Endothelial cell of umbilical vein (primary cell): ENCODE measurements around the gene DAP. TPM values are rescaled to one million over a fixed set of nuclear protein-coding genes. Genes with fewer than 3 reads are reported as not detected.

ENCODE experiments used
- BruUV-seq: library from RNA; stranded (reverse); fragments of 400-500 nt; replicated peaks from 2 replicates; lab custom pipeline; 2021; lab: Mats Ljungman, UMichigan
- CTCF ChIA-PET: fragments of 300-600, 350-600 bp; sonication (Branson Sonifier 250); formaldehyde crosslinking; loops from one replicate; lab custom pipeline; 2021; ENCODE audit warnings: antibody characterized with exemption, inconsistent platforms; lab: Charles Lee
- POLR2A ChIA-PET: fragments of 300-600, 350-600 bp; sonication (Branson Sonifier 250); formaldehyde crosslinking; loops from one replicate; lab custom pipeline; 2021; ENCODE audit warnings: antibody characterized with exemption, inconsistent platforms; lab: Charles Lee
- DNase-seq: peaks from one replicate; pipeline ENCODE4 v3.0.0-alpha.2; 2011; ENCODE audit warnings: low read depth, low spot score
- FAIRE-seq: peaks from 2 replicates; lab custom pipeline; 2011; peaks lifted over from hg19 to GRCh38; lab: Jason Lieb, UNC
- H2AFZ ChIP-seq: 2 replicates; pipeline ENCODE4 v1.6.0; 2012; ENCODE audit warnings: low read depth, low read length, control low read depth, inconsistent platforms
- H3K27ac ChIP-seq: 2 replicates; pipeline ENCODE4 v1.5.1; 2011; ENCODE audit warnings: low read depth, mild to moderate bottlenecking, control low read depth, low read length, moderate library complexity; ENCODE audit not compliant: insufficient read depth
- H3K27me3 ChIP-seq, 2 experiments: 2 replicates each; pipeline versions ENCODE4 v1.6.0 to v1.6.1; 2011; ENCODE audit warnings: low read length in 2 of 2, mixed read lengths in 1 of 2; ENCODE audit not compliant: control insufficient read depth in 2 of 2, insufficient read depth in 2 of 2
- H3K36me3 ChIP-seq, 2 experiments: 2 replicates in 1 of 2; 3 replicates in 1 of 2; pipeline ENCODE4 v1.5.1; 2011; ENCODE audit warnings: low read length in 2 of 2, mild to moderate bottlenecking in 1 of 2, moderate library complexity in 1 of 2; ENCODE audit not compliant: control insufficient read depth in 2 of 2, insufficient read depth in 2 of 2; ENCODE audit errors: extremely low read depth in 1 of 2
- H3K4me1 ChIP-seq: 3 replicates; pipeline ENCODE4 v1.5.1; 2011; ENCODE audit warnings: mild to moderate bottlenecking, low read length; ENCODE audit not compliant: control insufficient read depth, insufficient read depth; ENCODE audit errors: extremely low read depth
- H3K4me2 ChIP-seq: 2 replicates; pipeline ENCODE4 v1.6.1; 2011; ENCODE audit warnings: low read length, control low read depth, mixed read lengths; ENCODE audit not compliant: insufficient read depth
- H3K4me3 ChIP-seq, 3 experiments: fragments of 200-600 bp in 1 of 3; sonication (generic), shearing (Covaris generic) in 1 of 3; replicated peaks in 1 of 3; 2 replicates each; pipeline ENCODE4 v1.5.1; 2011 to 2016; ENCODE audit warnings: control low read depth in 3 of 3, low read length in 3 of 3, mild to moderate bottlenecking in 2 of 3, inconsistent platforms in 1 of 3, low read depth in 1 of 3, moderate library complexity in 1 of 3; ENCODE audit not compliant: insufficient read depth in 1 of 3
- H3K79me2 ChIP-seq: 2 replicates; pipeline ENCODE4 v1.6.0; 2012; ENCODE audit warnings: low read length, inconsistent platforms; ENCODE audit not compliant: control insufficient read depth, insufficient read depth
- H3K9ac ChIP-seq: replicated peaks from 2 replicates; pipeline ENCODE3; 2011; ENCODE audit warnings: low read length, control low read depth; ENCODE audit not compliant: insufficient read depth; ENCODE audit errors: extremely low read depth
- H3K9me1 ChIP-seq: replicated peaks from 3 replicates; pipeline ENCODE4 v1.6.0; 2011; ENCODE audit warnings: mild to moderate bottlenecking, low read length; ENCODE audit not compliant: control insufficient read depth, insufficient read depth; ENCODE audit errors: extremely low read depth
- H3K9me3 ChIP-seq: replicated peaks from 2 replicates; pipeline ENCODE4 v1.5.1; 2012; ENCODE audit warnings: low read length, inconsistent platforms; ENCODE audit not compliant: control insufficient read depth, insufficient read depth
- H4K20me1 ChIP-seq: replicated peaks from 2 replicates; pipeline ENCODE3; 2011; ENCODE audit warnings: mild to moderate bottlenecking, low read length; ENCODE audit not compliant: control insufficient read depth, insufficient read depth; ENCODE audit errors: extremely low read depth
- CTCF ChIP-seq, 2 donors: IDR thresholded peaks; 1 replicate in 1 of 2; 2 replicates in 1 of 2; pipeline ENCODE4 v1.5.1; 2011; ENCODE audit warnings: low read length in 2 of 2, mild to moderate bottlenecking in 2 of 2, moderate library complexity in 2 of 2, control low read depth in 1 of 2, inconsistent platforms in 1 of 2, low read depth in 1 of 2; ENCODE audit not compliant: insufficient read depth in 1 of 2; ENCODE audit errors: extremely low read depth in 1 of 2
- EZH2 ChIP-seq: IDR thresholded peaks from 2 replicates; pipeline ENCODE4 v1.6.1; 2012; ENCODE audit warnings: borderline replicate concordance, low read depth, mild to moderate bottlenecking, moderate library complexity, low read length, inconsistent platforms; ENCODE audit not compliant: severe bottlenecking
- FOS ChIP-seq: IDR thresholded peaks from 2 replicates; pipeline ENCODE4 v1.6.1; 2011; ENCODE audit warnings: mild to moderate bottlenecking, low read length, moderate library complexity, borderline replicate concordance; ENCODE audit not compliant: insufficient read depth
- GATA2 ChIP-seq: IDR thresholded peaks from 2 replicates; pipeline ENCODE4 v1.7.0; 2011; ENCODE audit warnings: low read depth, mild to moderate bottlenecking, moderate library complexity, mixed read lengths, low read length; ENCODE audit not compliant: insufficient read length, insufficient read depth
- JUN ChIP-seq: IDR thresholded peaks from 2 replicates; pipeline ENCODE4 v1.6.1; 2011; ENCODE audit warnings: borderline replicate concordance, low read depth; ENCODE audit not compliant: insufficient read length, insufficient read depth
- MAX ChIP-seq: IDR thresholded peaks from 2 replicates; pipeline ENCODE4 v1.6.1; 2011; ENCODE audit not compliant: insufficient read depth, insufficient read length
- MYC ChIP-seq: IDR thresholded peaks from one replicate; pipeline ENCODE4 v1.6.1; 2011; ENCODE audit warnings: mild to moderate bottlenecking, low read depth, low read length
- POLR2A ChIP-seq: IDR thresholded peaks from 2 replicates; pipeline ENCODE4 v1.6.1; 2012; ENCODE audit warnings: low read depth, mild to moderate bottlenecking, control low read depth, low read length
- POLR2AphosphoS5 ChIP-seq: IDR thresholded peaks from 2 replicates; pipeline ENCODE4 v1.6.1; 2012; ENCODE audit warnings: low read depth, mild to moderate bottlenecking, control low read depth, low read length, moderate library complexity; ENCODE audit not compliant: insufficient read depth
- dilution Hi-C: fragments of 300-500 bp; cut with MboI; formaldehyde crosslinking; loops from one replicate; pipeline ENCODE4 v1.15.0; 2019; ENCODE audit warnings: low sequenced_read_pairs; ENCODE audit not compliant: extremely low pct_ligation_motif_present
- intact Hi-C: fragments of 100-400 bp; cut with micrococcal nuclease; formaldehyde crosslinking; loops from one replicate; pipeline ENCODE4 v1.10.0; 2022
- polyA plus RNA-seq, 4 experiments: library from polyadenylated mRNA; depleted of rRNA in 3 of 4; stranded (reverse) in 3 of 4; unstranded in 1 of 4; fragments of >200 nt; gene quantifications; 2 replicates each; pipeline versions ENCODE4 v1.2.1 to v1.2.3, GENCODE V29; 2011 to 2012; ENCODE audit warnings: missing spikeins in 1 of 4
- total RNA-seq: library from RNA; stranded (reverse); gene quantifications from 2 replicates; pipeline ENCODE4 v1.2.3, GENCODE V29; 2021

DAP gene
- total and polyA plus RNA-seq, 2 donors (not counting 3 experiments of a cell fraction or from before 2014, with no cell fraction given) = 79.8 to 188 TPM

GRCh38 chr5:10666531-10667299 lies 94.3 kb downstream of the DAP start:
- intact Hi-C loops = no loop called here
- H3K36me3 ChIP-seq = no peaks in the 10 kb centered on the region
- H4K20me1 ChIP-seq = no peaks in the 10 kb centered on the region
- H3K79me2 ChIP-seq = no peaks in the 10 kb centered on the region
- no peak overlapping the region for H3K9ac ChIP-seq
- FAIRE-seq (no peak), DNase-seq (no peak)
- peaks cover 4 to 7% of the 10 kb centered on the region in 2 experiments for H3K27me3 ChIP-seq
- ChIA-PET POLR2A (no interaction called here), CTCF (interaction anchor here (1.0 kb wide), 1 partner anchor 39 kb away, joined by 4 read pairs; no protein-coding TSS in a partner anchor)
- H2AFZ ChIP-seq = no peak overlapping the region
- no peak overlapping the region for H3K27ac ChIP-seq
- no peak overlapping the region for H3K4me3 ChIP-seq
- dilution Hi-C loops = no loop called here
- H3K4me1 ChIP-seq = no peaks in the 10 kb centered on the region
- TF ChIP-seq CTCF (IDR thresholded peaks at IDR 0.05; ENCODE audit: extremely low read depth in 1 of 2, insufficient read depth in 1 of 2, low read depth in 1 of 2, low read length in 2 of 2) (no peak), JUN (no peak), FOS (no peak), POLR2A (no peak), GATA2 (no peak), POLR2AphosphoS5 (no peak), EZH2 (no peak), MYC (no peak), MAX (no peak)
- no peaks in the 10 kb centered on the region for H3K9me1 ChIP-seq
- no peaks in the 10 kb centered on the region for H3K9me3 ChIP-seq
- no TSS peak for BruUV-seq
- H3K4me2 ChIP-seq = no peak overlapping the region
